HG02973 (cell line): Measurements from ENCODE around the gene MGAT1.
"Not testable (repeated sequence)": the region's sequence is repeated elsewhere in the genome, so short reads cannot be mapped to it uniquely, and the experiment has no call there.

Experiments
- ATAC-seq: cut with Tn5 transposase; IDR thresholded peaks from one replicate; pipeline ENCODE4 v1.9.1; 2021; ENCODE audit warnings: moderate library complexity; ENCODE audit not compliant: unreplicated experiment

The MGAT1 gene

GRCh38 chr5:180786531-180787398 lies 15.8 kb downstream of the MGAT1 start:
- no peak for ATAC-seq

GRCh38 chr5:180785794-180786221 lies 16.8 kb downstream of the MGAT1 start:
- no peak for ATAC-seq

GRCh38 chr5:180785121-180785781 lies 17.4 kb downstream of the MGAT1 start:
- no peak for ATAC-seq

GRCh38 chr5:180784497-180785097 lies 18.0 kb downstream of the MGAT1 start:
- no peak for ATAC-seq

- no peak for ATAC-seq
Measured at GRCh38 chr5:180783340-180784052, 19.1 kb downstream of the MGAT1 start.

- no peak for ATAC-seq
Measured at GRCh38 chr5:180782748-180783147, 19.9 kb downstream of the MGAT1 start.

- not testable (repeated sequence) for ATAC-seq
Measured at GRCh38 chr5:180781900-180782326, 20.7 kb downstream of the MGAT1 start.

GRCh38 chr5:180779985-180780610 lies 22.5 kb downstream of the MGAT1 start:
- ATAC-seq = no peak

- ATAC-seq = no peak
Measured at GRCh38 chr5:180777475-180777874, 25.1 kb downstream of the MGAT1 start.

GRCh38 chr5:180776376-180776775 lies 26.2 kb downstream of the MGAT1 start:
- no peak for ATAC-seq

- ATAC-seq = no peak
Measured at GRCh38 chr5:180775624-180776023, 27.0 kb downstream of the MGAT1 start.

GRCh38 chr5:180771839-180772238 lies 30.8 kb downstream of the MGAT1 start:
- ATAC-seq = no peak

- ATAC-seq = no peak
Measured at GRCh38 chr5:180769821-180770220, 32.8 kb downstream of the MGAT1 start.

GRCh38 chr5:180755601-180756000 lies 47.0 kb downstream of the MGAT1 start:
- ATAC-seq = no peak

- no peak for ATAC-seq
Measured at GRCh38 chr5:180744253-180744652, 58.4 kb downstream of the MGAT1 start.

- ATAC-seq = no peak
Measured at GRCh38 chr5:180742727-180743126, 59.9 kb downstream of the MGAT1 start.

- ATAC-seq = not testable (repeated sequence)
Measured at GRCh38 chr5:180740953-180741352, 61.7 kb downstream of the MGAT1 start.

- ATAC-seq = no peak
Measured at GRCh38 chr5:180739958-180740357, 62.6 kb downstream of the MGAT1 start, which contains the start of gene OR2Y1. TSS of gene OR2Y1 (minus strand) at chr5:180740058. CDS start at chr5:180740058, 0 bp downstream.

GRCh38 chr5:180739271-180739670 lies 63.3 kb downstream of the MGAT1 start:
- no peak for ATAC-seq

- no peak for ATAC-seq
Measured at GRCh38 chr5:180736536-180736935, 66.1 kb downstream of the MGAT1 start.
